AG09309 (cell line): ENCODE data around the gene SENP5.

Experiments
- DNase-seq: peaks from one replicate; pipeline ENCODE4 v3.0.0-alpha.2; 2010; ENCODE audit warnings: low read depth
- H3K4me3 ChIP-seq: 2 replicates; pipeline ENCODE4 v1.5.1; 2011; ENCODE audit warnings: mild to moderate bottlenecking, low read depth, low read length, moderate library complexity; ENCODE audit not compliant: control insufficient read depth
- CTCF ChIP-seq: IDR thresholded peaks from 2 replicates; pipeline ENCODE4 v1.5.1; 2011; ENCODE audit warnings: mild to moderate bottlenecking, low read depth, low read length, inconsistent platforms; ENCODE audit not compliant: insufficient read depth, control insufficient read depth; ENCODE audit errors: missing control alignments

The SENP5 gene

GRCh38 chr3:196966526-196967401, 99.0 kb downstream of the SENP5 start:
- no peak for TF ChIP-seq CTCF
- no peak overlapping the region for H3K4me3 ChIP-seq
- no peak for DNase-seq

GRCh38 chr3:196967412-196968232, 99.9 kb downstream of the SENP5 start:
- peak overlapping the region; percentile 79 for H3K4me3 ChIP-seq
- no peak for TF ChIP-seq CTCF
- no peak for DNase-seq

- DNase-seq = no peak
- TF ChIP-seq CTCF = no peak
- peak within 1 kb of the TSS; percentile 79 for H3K4me3 ChIP-seq
Observed at GRCh38 chr3:196968233-196969133, 100.8 kb downstream of the SENP5 start, which contains the start of gene PIGZ. PIGZ (minus strand) TSS chr3:196968833; CDS start chr3:196952031, 16,802 bp downstream.

- no peak for TF ChIP-seq CTCF
- DNase-seq = no peak
- H3K4me3 ChIP-seq = peak overlapping the region; percentile 79
Observed at GRCh38 chr3:196969134-196969659, 101.5 kb downstream of the SENP5 start.

GRCh38 chr3:196969660-196970546, 102.2 kb downstream of the SENP5 start:
- H3K4me3 ChIP-seq = peak overlapping the region; percentile 79
- DNase-seq = no peak
- peak; percentile 46 for TF ChIP-seq CTCF
